ENCODE measurements around the gene QTRT2.

GRCh38 chr3:114126461-114126860 lies 69.9 kb downstream of the QTRT2 start:
- TF ChIP-seq CTCF (tag by site-specific recombination; IDR thresholded peaks at IDR 0.05) (no peak), YY1 (tag by site-specific recombination; IDR thresholded peaks at IDR 0.05) (no peak), ZNF10 (tag by site-specific recombination; IDR thresholded peaks at IDR 0.05) (no peak), ZNF121 (tag by site-specific recombination; IDR thresholded peaks at IDR 0.05) (no peak), REPIN1 (tag by site-specific recombination; IDR thresholded peaks at IDR 0.05; ENCODE audit: low read depth) (no peak), ZBTB11 (tag by site-specific recombination; conservative IDR thresholded peaks at IDR 0.05; ENCODE audit: low read depth) (no peak), TSHZ1 (tag by site-specific recombination; IDR thresholded peaks at IDR 0.05; ENCODE audit: borderline replicate concordance) (no peak), ZNF777 (tag by site-specific recombination; IDR thresholded peaks at IDR 0.05; ENCODE audit: borderline replicate concordance) (no peak), ZNF530 (tag by site-specific recombination; IDR thresholded peaks at IDR 0.05; ENCODE audit: low read depth) (no peak), ZNF704 (tag by site-specific recombination; IDR thresholded peaks at IDR 0.05) (no peak), ZNF555 (tag by site-specific recombination; conservative IDR thresholded peaks at IDR 0.05) (no peak), REST (tag by site-specific recombination; IDR thresholded peaks at IDR 0.05) (no peak)
